ENCODE results near the gene MRPL16. TPM values are rescaled to one million over a fixed set of nuclear protein-coding genes. Genes with fewer than 3 reads are reported as not detected.

MRPL16 gene
- total RNA-seq, 2 experiments from 2014 or later, result 22.8 to 24.6 TPM

- H3K27ac Mint-ChIP-seq, result no peak overlapping the region
- ATAC-seq (ENCODE audit: poor library complexity), result no peak
- H3K9me3 Mint-ChIP-seq, result no peaks in the 10 kb centered on the region
- intact Hi-C loops (cut with DNase I, micrococcal nuclease), result no loop called here
- H3K4me3 Mint-ChIP-seq, result no peak overlapping the region
- H3K27me3 Mint-ChIP-seq, result no peaks in the 10 kb centered on the region
- ChIA-PET POLR2A (no interaction called here), CTCF (interaction anchor here (1.5 kb wide), 1 partner anchor 48 kb away, joined by 4 read pairs; the partner anchor contains the start of gene MRPL16)
- Histone ChIP-seq H3K4me3 (ENCODE audit: low read length) (no peak overlapping the region), H3K27me3 (ENCODE audit: control insufficient read depth in 1 of 2, insufficient read depth in 2 of 2, low read length in 2 of 2) (peaks cover 0 to 4% of the 10 kb centered on the region in 2 experiments), H3K27ac (ENCODE audit: low read depth in 1 of 2, low read length in 2 of 2) (no peak overlapping the region), H3K36me3 (ENCODE audit: insufficient read depth, low read length) (peaks cover 3% of the 10 kb centered on the region), H3K4me1 (ENCODE audit: insufficient read depth, low read length) (peaks cover 19% of the 10 kb centered on the region), H3K9me3 (ENCODE audit: control insufficient read depth in 1 of 2, insufficient read depth in 1 of 2, low read length in 2 of 2) (no peaks in the 10 kb centered on the region)
- no peak for DNase-seq
- no peak for TF ChIP-seq CTCF (IDR thresholded peaks at IDR 0.05)
- peaks cover 19% of the 10 kb centered on the region for H3K4me1 Mint-ChIP-seq (ENCODE audit: low read depth)
- H3K36me3 Mint-ChIP-seq (ENCODE audit: low read depth), result no peaks in the 10 kb centered on the region
Measured at GRCh38 chr11:59761993-59762392, 48.6 kb downstream of the MRPL16 start.

- H3K9me3 ChIP-seq (ENCODE audit: control insufficient read depth in 1 of 2, insufficient read depth in 1 of 2, low read length in 2 of 2), result no peaks in the 10 kb centered on the region
- ATAC-seq (ENCODE audit: poor library complexity), result no peak
- Mint-ChIP-seq H3K4me3 (no peak overlapping the region), H3K27me3 (no peaks in the 10 kb centered on the region), H3K9me3 (no peaks in the 10 kb centered on the region), H3K4me1 (ENCODE audit: low read depth) (peaks cover 26% of the 10 kb centered on the region), H3K27ac (no peak overlapping the region), H3K36me3 (ENCODE audit: low read depth) (no peaks in the 10 kb centered on the region)
- intact Hi-C loops (cut with DNase I, micrococcal nuclease), result no loop called here
- POLR2A ChIA-PET, result no interaction called here
- CTCF ChIA-PET, result interaction anchor here (1.5 kb wide), 1 partner anchor 50 kb away, joined by 4 read pairs; the partner anchor contains the start of gene MRPL16
- H3K36me3 ChIP-seq (ENCODE audit: insufficient read depth, low read length), result peaks cover 3% of the 10 kb centered on the region
- no peak overlapping the region for H3K4me3 ChIP-seq (ENCODE audit: low read length)
- no peak for DNase-seq
- H3K27ac ChIP-seq (ENCODE audit: low read depth in 1 of 2, low read length in 2 of 2), result no peak overlapping the region
- peaks cover 18% of the 10 kb centered on the region for H3K4me1 ChIP-seq (ENCODE audit: insufficient read depth, low read length)
- TF ChIP-seq CTCF (IDR thresholded peaks at IDR 0.05), result no peak
- H3K27me3 ChIP-seq (ENCODE audit: control insufficient read depth in 1 of 2, insufficient read depth in 2 of 2, low read length in 2 of 2), result peaks cover 0 to 4% of the 10 kb centered on the region in 2 experiments
Measured at GRCh38 chr11:59760771-59761170, 49.8 kb downstream of the MRPL16 start.

- Histone ChIP-seq H3K36me3 (ENCODE audit: insufficient read depth, low read length) (peaks cover 3% of the 10 kb centered on the region), H3K4me3 (ENCODE audit: low read length) (no peak overlapping the region), H3K9me3 (ENCODE audit: control insufficient read depth in 1 of 2, insufficient read depth in 1 of 2, low read length in 2 of 2) (no peaks in the 10 kb centered on the region), H3K27ac (ENCODE audit: low read depth in 1 of 2, low read length in 2 of 2) (no peak overlapping the region), H3K27me3 (ENCODE audit: control insufficient read depth in 1 of 2, insufficient read depth in 2 of 2, low read length in 2 of 2) (peaks cover 0 to 4% of the 10 kb centered on the region in 2 experiments), H3K4me1 (ENCODE audit: insufficient read depth, low read length) (peaks cover 19% of the 10 kb centered on the region)
- Mint-ChIP-seq H3K36me3 (ENCODE audit: low read depth) (no peaks in the 10 kb centered on the region), H3K9me3 (no peaks in the 10 kb centered on the region), H3K4me1 (ENCODE audit: low read depth) (peaks cover 18% of the 10 kb centered on the region), H3K4me3 (no peak overlapping the region), H3K27ac (no peak overlapping the region), H3K27me3 (no peaks in the 10 kb centered on the region)
- intact Hi-C loops (cut with DNase I, micrococcal nuclease), result loop anchor here in 1 of 2 experiments (5.0 kb wide), 3 partner anchors 88 to 213 kb away; no protein-coding TSS in a partner anchor
- DNase-seq (no peak), ATAC-seq (ENCODE audit: poor library complexity) (no peak)
- ChIA-PET POLR2A (interaction anchor here (0.7 kb wide), 1 partner anchor 25 kb away, joined by 3 read pairs; no protein-coding TSS in a partner anchor), CTCF (no interaction called here)
- no peak for TF ChIP-seq CTCF (IDR thresholded peaks at IDR 0.05)
Measured at GRCh38 chr11:59759900-59760299, 50.7 kb downstream of the MRPL16 start.
